GM12878 (cell line): Measurements from ENCODE around the gene HIVEP3. TPM values are rescaled to one million over a fixed set of nuclear protein-coding genes. Genes with fewer than 3 reads are reported as not detected.

ENCODE experiments used
- ATAC-seq: fragments of 200-7000 bp; cut with Tn5 transposase; 3 replicates; pipeline ENCODE4 v1.9.1; 2020; ENCODE audit warnings: mild to moderate bottlenecking, moderate library complexity
- BruUV-seq: library from RNA; stranded (reverse); fragments of 400-500 nt; replicated peaks from 2 replicates; lab custom pipeline; 2021; lab: Mats Ljungman, UMichigan
- CTCF ChIA-PET: fragments of 300-600 bp; sonication (Branson Sonifier 250); formaldehyde crosslinking; extraction: SDS; loops from one replicate; lab custom pipeline; 2021; ENCODE audit warnings: inconsistent platforms; lab: Yijun Ruan, JAX
- POLR2A ChIA-PET: fragments of 350-600 bp; formaldehyde crosslinking; extraction: SDS; loops from one replicate; lab custom pipeline; 2021; ENCODE audit warnings: inconsistent platforms; lab: Charles Lee
- RAD21 ChIA-PET: fragments of 300-600 bp; sonication (Branson Sonifier 250); formaldehyde crosslinking; loops from one replicate; lab custom pipeline; 2023; ENCODE audit warnings: antibody characterized with exemption; ENCODE audit not compliant: unreplicated experiment; lab: Charles Lee
- SMC1A ChIA-PET: fragments of 300-600 bp; sonication (Branson Sonifier 250); formaldehyde crosslinking; loops from one replicate; lab custom pipeline; 2023; ENCODE audit not compliant: unreplicated experiment, uncharacterized antibody; lab: Charles Lee
- DNase-seq: peaks from one replicate; pipeline ENCODE4 v3.0.0-alpha.2; 2011; ENCODE audit warnings: low read depth, low spot score
- FAIRE-seq: peaks from 3 replicates; lab custom pipeline; 2011; peaks lifted over from hg19 to GRCh38; lab: Jason Lieb, UNC
- H2AFZ ChIP-seq: 2 replicates; pipeline ENCODE4 v1.6.0; 2011; ENCODE audit warnings: low read depth, low read length, control low read depth; ENCODE audit not compliant: control insufficient read depth
- H3K27ac ChIP-seq: 2 replicates; pipeline ENCODE4 v1.5.1; 2011; ENCODE audit warnings: control low read depth; ENCODE audit not compliant: control insufficient read depth, insufficient read depth
- H3K27me3 ChIP-seq, 2 experiments: replicated peaks in 1 of 2; 2 replicates each; pipeline versions ENCODE4 v1.6.0 to v1.6.1; 2011; ENCODE audit warnings: low read length in 1 of 2; ENCODE audit not compliant: control insufficient read depth in 2 of 2, insufficient read depth in 2 of 2
- H3K36me3 ChIP-seq, 2 experiments: 2 replicates each; pipeline ENCODE4 v1.5.1; 2011; ENCODE audit warnings: low read length in 1 of 2; ENCODE audit not compliant: control insufficient read depth in 2 of 2, insufficient read depth in 2 of 2
- H3K4me1 ChIP-seq: 2 replicates; pipeline ENCODE4 v1.6.1; 2011; ENCODE audit warnings: mild to moderate bottlenecking, low read length, moderate library complexity, mixed read lengths; ENCODE audit not compliant: control insufficient read depth, insufficient read depth
- H3K4me2 ChIP-seq: 2 replicates; pipeline ENCODE4 v1.6.0; 2011; ENCODE audit warnings: control low read depth; ENCODE audit not compliant: control insufficient read depth, insufficient read depth
- H3K4me3 ChIP-seq: fragments of 200-600 bp; sonication (generic); 2 replicates; pipeline ENCODE4 v1.5.1; 2016
- H3K79me2 ChIP-seq: 2 replicates; pipeline ENCODE4 v1.6.0; 2011; ENCODE audit warnings: low read length; ENCODE audit not compliant: control insufficient read depth, insufficient read depth
- H3K9ac ChIP-seq: 2 replicates; pipeline ENCODE4 v1.8.0; 2011; ENCODE audit warnings: low read length, control low read depth, mixed read lengths; ENCODE audit not compliant: control insufficient read depth, insufficient read depth
- H3K9me3 ChIP-seq: replicated peaks from 3 replicates; pipeline ENCODE4 v1.5.1; 2011; ENCODE audit warnings: mild to moderate bottlenecking, low read length; ENCODE audit not compliant: control insufficient read depth, insufficient read depth
- H4K20me1 ChIP-seq: 2 replicates; pipeline ENCODE4 v1.6.0; 2011; ENCODE audit not compliant: control insufficient read depth, insufficient read depth
- CHD1 ChIP-seq: IDR thresholded peaks from 2 replicates; pipeline ENCODE4 v1.6.1; 2012; ENCODE audit warnings: low read depth, low read length, improper control_type of control experiment
- CTCF ChIP-seq, 3 experiments: IDR thresholded peaks in 2 of 3; conservative IDR thresholded peaks in 1 of 3; 2 replicates each; pipeline ENCODE4 v1.5.1; 2011; ENCODE audit warnings: low read depth in 3 of 3, low read length in 3 of 3, mild to moderate bottlenecking in 3 of 3, control low read depth in 2 of 3, moderate library complexity in 2 of 3, inconsistent platforms in 1 of 3, mixed read lengths in 1 of 3; ENCODE audit not compliant: control insufficient read depth in 2 of 3, insufficient read depth in 1 of 3; ENCODE audit errors: extremely low read depth in 1 of 3
- DPF2 ChIP-seq: fragments of 450-650 bp; IDR thresholded peaks from 2 replicates; pipeline ENCODE4 v1.6.1; 2017; ENCODE audit warnings: mild to moderate bottlenecking
- ELK1 ChIP-seq: IDR thresholded peaks from 2 replicates; pipeline ENCODE4 v1.6.1; 2012; ENCODE audit warnings: low read depth, low read length, improper control_type of control experiment
- HDAC6 ChIP-seq: fragments of 200-600 bp; sonication (generic); IDR thresholded peaks from one replicate; pipeline ENCODE4 v1.8.0; 2017; ENCODE audit warnings: antibody characterized with exemption; ENCODE audit not compliant: unreplicated experiment
- MTA2 ChIP-seq: fragments of 450-650 bp; IDR thresholded peaks from 2 replicates; pipeline ENCODE4 v1.6.1; 2016; ENCODE audit warnings: low read depth, mild to moderate bottlenecking, moderate library complexity
- REST ChIP-seq: IDR thresholded peaks from 2 replicates; pipeline ENCODE4 v1.6.1; 2012; ENCODE audit warnings: mild to moderate bottlenecking, low read depth, low read length
- STAT3 ChIP-seq: IDR thresholded peaks from 2 replicates; pipeline ENCODE4 v1.6.1; 2011; ENCODE audit warnings: low read depth, low read length, improper control_type of control experiment
- SUPT20H ChIP-seq: IDR thresholded peaks from 2 replicates; pipeline ENCODE4 v1.6.1; 2011; ENCODE audit warnings: low read depth, mild to moderate bottlenecking, low read length, moderate library complexity, borderline replicate concordance; ENCODE audit not compliant: control insufficient read depth
- YBX1 ChIP-seq: fragments of 450-650 bp; IDR thresholded peaks from 2 replicates; pipeline ENCODE4 v1.6.1; 2016; ENCODE audit warnings: antibody characterized with exemption
- ZNF274 ChIP-seq: IDR thresholded peaks from one replicate; pipeline ENCODE4 v1.8.0; 2011; ENCODE audit not compliant: insufficient read length, insufficient read depth
- WGBS: methylation state at CpG from one replicate; pipeline ENCODE4 v1.1.6; 2016; ENCODE audit warnings: low lambda C conversion rate; ENCODE audit not compliant: insufficient replicate concordance, insufficient coverage; ENCODE audit errors: missing lambda C conversion rate; 5-methylcytosine and 5-hydroxymethylcytosine counted together
- in situ Hi-C: fragments of 300-500 bp; cut with MboI; formaldehyde crosslinking; loops from 9 replicates; pipeline ENCODE4 v1.14.3; 2018; ENCODE audit warnings: mixed read lengths
- intact Hi-C: fragments of 100-400 bp; cut with micrococcal nuclease; formaldehyde crosslinking; loops from one replicate; pipeline ENCODE4 v1.14.2; 2022; ENCODE audit not compliant: unreplicated experiment
- polyA plus RNA-seq, 11 experiments: library from polyadenylated mRNA; depleted of rRNA in 4 of 11; unstranded in 6 of 11; stranded (reverse) in 5 of 11; fragments of >200 nt; fragmentation: Nextera tagmentation in 4 of 11; fragmentation: Illumina TruSeq in 1 of 11; extraction: Ambion mirVana in 4 of 11; extraction: Trizol in 1 of 11; gene quantifications; 1 replicate in 1 of 11; 2 replicates in 10 of 11; pipeline versions ENCODE4 v1.2.1 to v1.2.3, GENCODE V29; 2011 to 2016; ENCODE audit warnings: inconsistent platforms in 2 of 11, missing spikeins in 2 of 11, low read depth in 1 of 11
- total RNA-seq, 4 experiments: library from RNA; depleted of rRNA in 3 of 4; stranded (reverse); fragments of >200 nt in 3 of 4; fragmentation: Illumina TruSeq in 1 of 4; extraction: Trizol in 1 of 4; gene quantifications; 2 replicates each; pipeline versions ENCODE4 v1.2.1 to v1.2.3, GENCODE V29; 2013 to 2021

Gene HIVEP3
- total and polyA plus RNA-seq, 10 of the 15 experiments (the other 5 are each of a cell fraction or from before 2014, with no cell fraction given): 1.8 to 13.6 (median 3.8) TPM

- Histone ChIP-seq H3K9me3 (no peaks in the 10 kb centered on the region), H2AFZ (no peak overlapping the region), H3K4me2 (no peak overlapping the region), H3K4me3 (no peak overlapping the region), H3K4me1 (peaks cover 14% of the 10 kb centered on the region), H3K36me3 (peaks cover 0 to 5% of the 10 kb centered on the region in 2 experiments; a peak in 3 of 4 replicates), H3K27ac (no peak overlapping the region), H4K20me1 (no peaks in the 10 kb centered on the region), H3K9ac (no peak overlapping the region), H3K79me2 (no peaks in the 10 kb centered on the region), H3K27me3 (no peaks in the 10 kb centered on the region)
- CTCF ChIA-PET: interaction anchor here (0.7 to 6.2 kb wide), 29 partner anchors 14 to 686 kb away, joined by 3 to 66 read pairs (median 5); no protein-coding TSS in a partner anchor
- RAD21 ChIA-PET: interaction anchor here (0.6 to 9.1 kb wide), 26 partner anchors 59 to 626 kb away, joined by 3 to 58 read pairs (median 5); no protein-coding TSS in a partner anchor
- no TSS peak for BruUV-seq
- intact Hi-C loops (loop anchor here (1.0 to 10.0 kb wide), 10 partner anchors 86 to 598 kb away; no protein-coding TSS in a partner anchor), in situ Hi-C loops (loop anchor here (10.0 kb wide), 2 partner anchors 460 to 600 kb away; no protein-coding TSS in a partner anchor)
- FAIRE-seq: no peak
- DNase-seq: peak; percentile 5
- 42% methylated on average over 5 of the region's 5 CpGs for WGBS
- TF ChIP-seq STAT3 (no peak), REST (no peak), CTCF (IDR thresholded peaks at IDR 0.05 in 2 of 3, conservative IDR thresholded peaks at IDR 0.05 in 1 of 3; ENCODE audit: control insufficient read depth in 2 of 3, extremely low read depth in 1 of 3, insufficient read depth in 1 of 3, low read depth in 3 of 3, low read length in 3 of 3) (no peak), HDAC6 (no peak), DPF2 (no peak), ELK1 (no peak), SUPT20H (no peak), CHD1 (no peak), YBX1 (no peak), ZNF274 (no peak), MTA2 (no peak)
- SMC1A ChIA-PET: interaction anchor here (0.7 to 8.7 kb wide), 37 partner anchors 8 to 599 kb away, joined by 3 to 126 read pairs (median 4); no protein-coding TSS in a partner anchor
- POLR2A ChIA-PET: no interaction called here
- ATAC-seq: peak; percentile 60
Measured at GRCh38 chr1:41574842-41575241, 343.9 kb downstream of the HIVEP3 start.
